Lower leg skin (tissue), 3 donors: ENCODE measurements around the gene SLC12A2.

Source experiments
- CTCF ChIP-seq, 3 donors: fragments of 450-650 bp; IDR thresholded peaks; one replicate each; pipeline ENCODE4 v1.5.1; 2016; ENCODE audit warnings: antibody characterized with exemption in 3 of 3, mild to moderate bottlenecking in 3 of 3, moderate library complexity in 2 of 3
- POLR2A ChIP-seq, 2 donors: fragments of 450-650 bp; IDR thresholded peaks; one replicate each; pipeline ENCODE4 v1.6.1; 2016 to 2017; ENCODE audit warnings: antibody characterized with exemption in 2 of 2, mild to moderate bottlenecking in 1 of 2, moderate library complexity in 1 of 2

- TF ChIP-seq CTCF (IDR thresholded peaks at IDR 0.05) (no peak), POLR2A (IDR thresholded peaks at IDR 0.05) (no peak)
Measured at GRCh38 chr5:128212191-128212806, 128.7 kb downstream of the SLC12A2 start.
